Nephron progenitor cell (in vitro differentiated cells): ENCODE measurements around the gene KDM4B.

Experiments
- DNase-seq: peaks from one replicate; pipeline ENCODE4 v3.0.0; 2021
- H3K27ac Mint-ChIP-seq: 2 replicates; pipeline ENCODE4 v1.8.0; 2021; ENCODE audit warnings: mild to moderate bottlenecking, moderate library complexity, mixed read lengths
- H3K27me3 Mint-ChIP-seq: 2 replicates; pipeline ENCODE4 v1.8.0; 2021; ENCODE audit warnings: mild to moderate bottlenecking, low read depth, mixed read lengths; ENCODE audit not compliant: poor library complexity
- H3K36me3 Mint-ChIP-seq: 2 replicates; pipeline ENCODE4 v1.8.0; 2021; ENCODE audit warnings: low read depth, mixed read lengths
- H3K4me1 Mint-ChIP-seq: 2 replicates; pipeline ENCODE4 v1.8.0; 2021; ENCODE audit warnings: mixed read lengths
- H3K4me3 Mint-ChIP-seq: 2 replicates; pipeline ENCODE4 v1.8.0; 2021; ENCODE audit warnings: mild to moderate bottlenecking, moderate library complexity, mixed read lengths
- H3K9me3 Mint-ChIP-seq: 2 replicates; pipeline ENCODE4 v1.8.0; 2021; ENCODE audit warnings: mild to moderate bottlenecking, moderate library complexity, mixed read lengths
- TF ChIP-seq, protein P1 (sequence below): fragments of 200-600 bp; sonication (generic); IDR thresholded peaks from 2 replicates; pipeline ENCODE4 v1.5.0; 2021; ENCODE audit warnings: antibody characterized with exemption

The KDM4B gene

DNA sequence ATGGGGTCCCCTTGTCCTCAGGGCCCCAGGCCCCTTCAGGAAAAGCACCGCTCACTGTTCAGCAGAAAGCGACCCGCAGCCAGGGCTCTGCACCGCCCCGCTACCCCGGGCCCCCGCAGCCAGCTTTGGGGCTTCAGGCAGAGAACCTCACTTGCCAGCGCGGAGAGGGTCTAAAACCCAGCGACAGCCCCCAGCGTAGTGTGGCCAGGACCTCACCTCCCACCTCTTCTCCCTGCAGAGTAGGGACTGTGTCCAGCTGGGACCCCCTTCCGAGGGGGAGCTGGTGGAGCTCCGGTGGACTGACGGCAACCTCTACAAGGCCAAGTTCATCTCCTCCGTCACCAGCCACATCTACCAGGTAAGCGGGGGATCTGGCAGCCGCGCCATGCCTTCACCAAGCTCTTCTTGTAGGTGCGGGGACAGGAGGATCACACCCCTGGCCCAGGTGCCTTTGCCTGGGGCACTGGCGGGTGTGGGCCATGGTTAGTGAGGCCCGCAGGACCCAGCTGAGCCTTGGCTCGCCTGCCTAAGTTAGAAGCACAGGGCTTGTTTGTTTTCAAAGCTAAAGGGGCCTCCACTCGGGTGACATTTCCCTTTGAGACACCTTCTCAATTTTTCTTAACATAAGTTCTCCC lies 175.7 kb downstream of the KDM4B start:
- no peak for DNase-seq
- TF ChIP-seq, protein P1, sequence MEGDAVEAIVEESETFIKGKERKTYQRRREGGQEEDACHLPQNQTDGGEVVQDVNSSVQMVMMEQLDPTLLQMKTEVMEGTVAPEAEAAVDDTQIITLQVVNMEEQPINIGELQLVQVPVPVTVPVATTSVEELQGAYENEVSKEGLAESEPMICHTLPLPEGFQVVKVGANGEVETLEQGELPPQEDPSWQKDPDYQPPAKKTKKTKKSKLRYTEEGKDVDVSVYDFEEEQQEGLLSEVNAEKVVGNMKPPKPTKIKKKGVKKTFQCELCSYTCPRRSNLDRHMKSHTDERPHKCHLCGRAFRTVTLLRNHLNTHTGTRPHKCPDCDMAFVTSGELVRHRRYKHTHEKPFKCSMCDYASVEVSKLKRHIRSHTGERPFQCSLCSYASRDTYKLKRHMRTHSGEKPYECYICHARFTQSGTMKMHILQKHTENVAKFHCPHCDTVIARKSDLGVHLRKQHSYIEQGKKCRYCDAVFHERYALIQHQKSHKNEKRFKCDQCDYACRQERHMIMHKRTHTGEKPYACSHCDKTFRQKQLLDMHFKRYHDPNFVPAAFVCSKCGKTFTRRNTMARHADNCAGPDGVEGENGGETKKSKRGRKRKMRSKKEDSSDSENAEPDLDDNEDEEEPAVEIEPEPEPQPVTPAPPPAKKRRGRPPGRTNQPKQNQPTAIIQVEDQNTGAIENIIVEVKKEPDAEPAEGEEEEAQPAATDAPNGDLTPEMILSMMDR = no peak
- no peaks in the 10 kb centered on the region for H3K9me3 Mint-ChIP-seq
- peaks cover 6% of the 10 kb centered on the region for H3K27me3 Mint-ChIP-seq
- peaks cover 21% of the 10 kb centered on the region for H3K36me3 Mint-ChIP-seq
- H3K27ac Mint-ChIP-seq = no peak overlapping the region
- H3K4me3 Mint-ChIP-seq = no peak overlapping the region
- peaks cover 5% of the 10 kb centered on the region for H3K4me1 Mint-ChIP-seq

DNA sequence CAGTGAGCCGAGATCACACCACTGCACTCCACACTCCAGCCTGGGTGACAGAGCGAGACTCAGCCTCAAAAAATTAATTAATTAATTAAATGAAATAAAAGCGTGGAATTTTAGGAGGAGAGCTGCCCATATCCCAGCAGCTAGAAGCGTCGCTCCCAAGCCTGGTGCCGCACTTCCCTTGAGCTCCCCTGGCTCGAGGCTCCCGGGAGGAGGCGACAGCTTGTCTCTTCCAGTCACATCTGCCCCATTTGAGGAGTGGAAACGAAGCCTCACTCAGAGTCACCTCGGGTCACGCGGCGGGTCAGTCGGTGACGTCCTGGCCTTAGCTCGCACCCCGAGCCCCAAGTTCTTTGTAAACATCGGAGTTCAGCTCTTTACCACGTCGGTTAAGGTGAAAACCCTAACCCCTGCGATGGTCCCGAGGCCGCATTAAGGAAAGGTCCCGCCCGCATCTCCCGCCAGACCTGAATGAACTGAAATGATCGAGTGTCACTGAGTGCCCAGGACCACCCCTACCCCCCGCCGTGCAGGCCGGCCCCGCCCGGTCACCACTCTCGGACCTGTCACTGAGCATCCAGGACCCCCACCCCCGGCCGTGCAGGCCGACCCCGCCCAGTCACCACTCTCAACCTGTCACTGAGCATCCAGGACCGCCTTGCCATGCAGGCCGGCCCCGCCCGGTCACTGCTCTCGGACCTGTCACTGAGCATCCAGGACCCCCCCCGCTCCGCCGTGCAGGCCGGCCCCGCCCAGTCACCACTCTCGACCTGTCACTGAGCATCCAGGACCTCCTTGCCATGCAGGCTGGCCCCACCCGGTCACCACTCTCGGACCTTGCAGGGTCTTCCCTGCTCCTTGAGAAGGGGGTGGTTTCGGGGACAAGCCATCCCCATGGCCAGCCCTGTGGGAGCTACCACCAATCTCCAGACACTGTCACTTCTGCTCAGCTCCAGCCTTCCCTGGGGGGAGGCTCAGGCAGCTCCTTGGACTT lies 176.9 kb downstream of the KDM4B start:
- Mint-ChIP-seq H3K27ac (no peak overlapping the region), H3K4me3 (no peak overlapping the region), H3K9me3 (no peaks in the 10 kb centered on the region), H3K4me1 (peaks cover 5% of the 10 kb centered on the region), H3K27me3 (peaks cover 6% of the 10 kb centered on the region), H3K36me3 (peaks cover 20% of the 10 kb centered on the region)
- TF ChIP-seq, protein P1 = no peak
- DNase-seq = no peak

DNA sequence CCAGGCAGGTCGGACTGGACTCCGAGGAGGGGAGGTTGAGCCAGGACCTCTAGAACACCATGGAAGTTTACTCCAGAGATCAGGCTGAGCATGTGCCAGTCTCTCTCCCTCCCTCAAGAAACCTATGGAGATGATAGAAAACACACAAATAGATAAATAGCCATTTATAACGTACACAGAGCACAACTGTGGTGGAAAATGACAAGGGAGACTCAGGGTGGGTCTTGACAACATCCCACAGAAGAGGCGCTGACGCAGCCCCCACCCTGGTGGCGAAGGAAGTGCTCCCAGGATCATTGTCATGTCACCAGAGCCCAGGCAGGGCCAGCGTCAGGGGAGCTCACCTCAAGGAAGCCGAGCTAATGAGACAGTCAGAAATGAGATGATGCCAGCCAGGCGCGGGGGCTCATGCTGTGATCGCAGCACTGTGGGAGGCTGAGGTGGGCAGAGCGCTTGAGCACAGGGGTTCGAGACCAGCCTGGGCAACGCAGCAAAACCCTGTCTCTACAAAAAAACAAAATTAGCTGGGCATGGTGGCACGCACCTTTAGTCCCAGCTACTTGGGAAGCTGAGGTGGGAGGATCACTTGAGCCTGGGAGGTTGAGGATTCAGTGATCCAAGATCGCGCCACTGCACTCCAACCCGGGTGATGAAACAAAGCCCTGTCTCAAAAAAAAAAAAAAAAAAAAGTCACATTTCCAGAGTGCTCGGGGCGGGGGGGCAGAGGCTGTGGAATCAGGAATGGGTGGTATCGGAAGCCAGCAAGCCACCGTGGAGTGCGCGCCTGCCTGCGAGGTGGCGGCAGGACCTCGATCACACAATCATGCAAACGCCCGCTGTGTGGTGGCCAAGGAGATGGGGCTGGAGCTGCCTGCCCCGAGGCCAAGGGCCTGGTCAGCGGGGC lies 178.4 kb downstream of the KDM4B start:
- Mint-ChIP-seq H3K27me3 (peaks cover 6% of the 10 kb centered on the region), H3K36me3 (peaks cover 20% of the 10 kb centered on the region), H3K4me3 (no peak overlapping the region), H3K4me1 (peaks cover 5% of the 10 kb centered on the region), H3K27ac (no peak overlapping the region), H3K9me3 (no peaks in the 10 kb centered on the region)
- DNase-seq = no peak
- TF ChIP-seq, protein P1 = no peak

DNA sequence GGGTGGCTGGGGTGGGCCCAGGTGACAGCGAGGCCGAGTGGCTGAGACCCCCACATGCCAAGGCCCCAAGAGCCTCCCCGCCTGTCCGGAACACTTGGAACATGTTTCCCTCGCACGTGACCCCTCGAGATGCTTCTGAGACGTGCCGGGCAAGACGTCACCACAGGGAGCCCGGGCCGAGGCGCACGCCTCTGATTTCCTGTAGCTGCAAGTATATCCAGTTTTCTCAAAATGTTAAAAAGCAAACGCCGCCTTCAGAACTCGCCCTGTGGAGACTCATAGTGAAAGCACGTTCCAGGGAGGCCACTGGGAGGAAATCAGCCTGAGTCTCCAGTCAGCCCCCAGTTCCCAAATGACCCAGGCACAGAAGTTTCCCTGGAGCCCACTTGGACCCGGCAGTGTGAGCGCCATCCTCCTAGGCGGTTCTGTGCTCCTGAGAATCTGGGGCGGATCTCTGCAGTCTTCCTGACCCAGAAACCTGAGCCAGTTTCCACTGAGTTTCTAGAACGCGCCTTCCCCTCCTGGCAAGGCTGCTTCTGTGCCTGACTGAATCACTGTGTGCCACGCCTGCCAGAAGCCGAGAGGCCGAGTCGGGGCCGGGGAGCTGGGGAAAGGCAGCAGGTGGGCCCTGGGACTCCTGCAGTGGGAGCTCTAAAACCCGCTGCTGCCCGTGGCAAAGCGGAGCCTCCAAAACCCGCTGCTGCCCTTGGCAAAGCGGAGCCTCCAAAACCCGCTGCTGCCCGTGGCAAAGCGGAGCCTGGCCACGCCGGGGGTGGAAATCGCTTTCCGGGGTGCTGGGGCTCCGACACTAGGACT lies 179.3 kb downstream of the KDM4B start:
- H3K36me3 Mint-ChIP-seq = peaks cover 20% of the 10 kb centered on the region
- no peak for DNase-seq

DNA sequence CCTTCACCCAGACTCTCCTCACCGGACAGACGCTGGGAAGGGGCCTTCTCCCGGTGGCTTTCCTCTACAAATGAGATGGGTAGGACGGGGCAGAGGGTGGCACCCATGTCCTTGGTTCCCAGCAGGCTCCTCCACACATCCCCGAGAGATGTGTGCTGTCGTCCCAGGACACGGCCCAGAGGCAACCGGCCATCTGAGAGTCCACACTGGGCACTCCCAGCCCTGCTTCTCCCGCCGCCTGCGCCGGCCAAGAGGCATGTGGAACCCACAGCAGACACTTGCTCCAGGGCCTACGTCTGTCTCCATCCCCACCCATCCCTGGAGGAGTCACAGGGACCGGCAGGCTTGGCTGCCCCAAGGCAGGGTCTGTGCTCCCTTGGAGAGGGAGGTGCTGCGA lies 179.9 kb downstream of the KDM4B start:
- Mint-ChIP-seq H3K4me1 (peaks cover 12% of the 10 kb centered on the region), H3K27me3 (peaks cover 6% of the 10 kb centered on the region), H3K4me3 (no peak overlapping the region), H3K9me3 (no peaks in the 10 kb centered on the region), H3K27ac (peak overlapping the region; percentile 61), H3K36me3 (peaks cover 20% of the 10 kb centered on the region)
- TF ChIP-seq, protein P1 = no peak
- DNase-seq = no peak

More for the DNA sequence above, 179.3 kb downstream of the KDM4B start:
- Mint-ChIP-seq H3K9me3 (no peaks in the 10 kb centered on the region), H3K4me1 (peaks cover 6% of the 10 kb centered on the region), H3K4me3 (no peak overlapping the region), H3K27ac (no peak overlapping the region), H3K27me3 (peaks cover 6% of the 10 kb centered on the region)
- TF ChIP-seq, protein P1 = no peak
